ENCODE results near the gene SLC17A1.

DNA sequence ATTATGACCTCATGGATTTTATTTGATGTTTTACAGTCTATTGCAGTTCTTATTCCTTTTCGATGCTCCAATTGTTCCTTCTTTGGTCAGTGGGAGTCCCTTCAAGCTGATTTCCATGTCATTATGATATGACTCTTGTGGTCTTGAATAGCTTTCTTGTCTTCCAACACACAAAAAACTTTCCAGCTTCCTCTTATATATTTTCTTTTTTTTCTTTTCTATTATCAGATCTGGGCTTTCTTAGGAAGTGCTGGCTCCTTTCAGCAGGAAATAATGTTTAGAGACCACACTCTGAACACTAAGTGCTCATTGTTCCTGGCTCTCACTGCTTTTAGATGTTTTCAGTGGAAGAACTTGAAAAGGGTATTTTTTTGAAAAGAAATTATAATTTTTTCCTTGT, 3.1 kb upstream of the SLC17A1 start:
- TF ChIP-seq RAD21 (IDR thresholded peaks at IDR 0.05) (no peak), CTCF (IDR thresholded peaks at IDR 0.05; ENCODE audit: low read depth, low read length, missing input control) (no peak), GABPA (IDR thresholded peaks at IDR 0.05 in 1 of 2, conservative IDR thresholded peaks at IDR 0.05 in 1 of 2) (no peak)

Data from liver (tissue), 3 donors.